Measurements from ENCODE around the gene DYNC2H1. TPM values are rescaled to one million over a fixed set of nuclear protein-coding genes. Genes with fewer than 3 reads are reported as not detected.
A peak's percentile ranks its signal among the peaks of the same experiment; 100 is the strongest.

Gene DYNC2H1
- total and polyA plus RNA-seq, 12 donors = 11.0 to 30.6 (median 18.9) TPM

- no peak for TF ChIP-seq POLR2A (IDR thresholded peaks at IDR 0.05)
- no peak for TF ChIP-seq CTCF (IDR thresholded peaks at IDR 0.05)
- Histone ChIP-seq H3K4me3 (no peak overlapping the region), H3K9me3 (replicated peaks in 1 of 3) (no peaks in the 10 kb centered on the region), H3K27me3 (no peaks in the 10 kb centered on the region), H3K36me3 (replicated peaks in 1 of 2) (no peaks in the 10 kb centered on the region), H3K4me1 (replicated peaks in 1 of 2) (no peaks in the 10 kb centered on the region), H3K27ac (no peak overlapping the region)
- DNase-seq = no peak
- intact Hi-C loops (cut with DNase I) = no loop called here
- WGBS, 4 donors = 44 to 50% (median 49%) methylated on average over 3 of the region's 3 CpGs
Observed at GRCh38 chr11:103183981-103184611, 74.9 kb downstream of the DYNC2H1 start.

GRCh38 chr11:103202048-103202651 lies 92.9 kb downstream of the DYNC2H1 start:
- WGBS, 4 donors = 18 to 31% (median 26%) methylated on average over 3 of the region's 3 CpGs
- TF ChIP-seq POLR2A (IDR thresholded peaks at IDR 0.05) (no peak), CTCF (IDR thresholded peaks at IDR 0.05) (peak; percentile 28 to 73 (median 58))
- intact Hi-C loops (cut with DNase I) = loop anchor here in 1 of 2 donors (5.0 kb wide), 1 partner anchor 400 kb away; no protein-coding TSS in a partner anchor

GRCh38 chr11:103210543-103210942 lies 101.3 kb downstream of the DYNC2H1 start:
- intact Hi-C loops (cut with DNase I) = no loop called here
- no peaks in the 10 kb centered on the region for H3K9me3 ChIP-seq (replicated peaks in 1 of 3)
- no peak for TF ChIP-seq POLR2A (IDR thresholded peaks at IDR 0.05)
- TF ChIP-seq CTCF (IDR thresholded peaks at IDR 0.05) = no peak
- WGBS, 4 donors = 96 to 98% (median 97%) methylated on average over 1 of the region's 1 CpG
- no peaks in the 10 kb centered on the region for H3K27me3 ChIP-seq
- H3K4me1 ChIP-seq (replicated peaks in 1 of 2) = no peaks in the 10 kb centered on the region
- no peak for DNase-seq
- H3K4me3 ChIP-seq = no peak overlapping the region
- no peak overlapping the region for H3K27ac ChIP-seq
- H3K36me3 ChIP-seq (replicated peaks in 1 of 2) = no peaks in the 10 kb centered on the region

More at GRCh38 chr11:103202048-103202651, 92.9 kb downstream of the DYNC2H1 start:
- no peaks in the 10 kb centered on the region for H3K27me3 ChIP-seq
- H3K9me3 ChIP-seq (replicated peaks in 1 of 3) = no peaks in the 10 kb centered on the region
- no peaks in the 10 kb centered on the region for H3K4me1 ChIP-seq (replicated peaks in 1 of 2)
- no peak for DNase-seq
- no peak overlapping the region for H3K4me3 ChIP-seq
- H3K36me3 ChIP-seq (replicated peaks in 1 of 2) = peaks cover 0 to 3% of the 10 kb centered on the region in 2 donors
- H3K27ac ChIP-seq = no peak overlapping the region

GRCh38 chr11:103215812-103216211 lies 106.6 kb downstream of the DYNC2H1 start:
- Histone ChIP-seq H3K4me3 (no peak overlapping the region), H3K27ac (no peak overlapping the region), H3K9me3 (replicated peaks in 1 of 3) (no peaks in the 10 kb centered on the region), H3K36me3 (replicated peaks in 1 of 2) (no peaks in the 10 kb centered on the region), H3K4me1 (replicated peaks in 1 of 2) (no peaks in the 10 kb centered on the region), H3K27me3 (no peaks in the 10 kb centered on the region)
- 94 to 100% (median 98%) methylated on average over 1 of the region's 1 CpG for WGBS, 4 donors
- TF ChIP-seq CTCF (IDR thresholded peaks at IDR 0.05) (no peak), POLR2A (IDR thresholded peaks at IDR 0.05) (no peak)
- intact Hi-C loops (cut with DNase I) = no loop called here
- DNase-seq = no peak

Data from adrenal gland (tissue), 12 donors.